ENCODE data around the gene S100A8.

Gene S100A8

GRCh38 chr1:153389973-153390879 is 647 bp downstream of the S100A8 start:
- DNase-seq, result no peak

GRCh38 chr1:153389401-153389800 is 1.5 kb downstream of the S100A8 start:
- DNase-seq, result no peak

GRCh38 chr1:153387785-153388184 is 3.1 kb downstream of the S100A8 start:
- DNase-seq, result no peak

- DNase-seq, result no peak
Observed at GRCh38 chr1:153387001-153387400, 3.9 kb downstream of the S100A8 start.

GRCh38 chr1:153386500-153386901 is 4.4 kb downstream of the S100A8 start:
- DNase-seq, result no peak

GRCh38 chr1:153384958-153385580 is 5.8 kb downstream of the S100A8 start:
- DNase-seq, result no peak

DNA sequence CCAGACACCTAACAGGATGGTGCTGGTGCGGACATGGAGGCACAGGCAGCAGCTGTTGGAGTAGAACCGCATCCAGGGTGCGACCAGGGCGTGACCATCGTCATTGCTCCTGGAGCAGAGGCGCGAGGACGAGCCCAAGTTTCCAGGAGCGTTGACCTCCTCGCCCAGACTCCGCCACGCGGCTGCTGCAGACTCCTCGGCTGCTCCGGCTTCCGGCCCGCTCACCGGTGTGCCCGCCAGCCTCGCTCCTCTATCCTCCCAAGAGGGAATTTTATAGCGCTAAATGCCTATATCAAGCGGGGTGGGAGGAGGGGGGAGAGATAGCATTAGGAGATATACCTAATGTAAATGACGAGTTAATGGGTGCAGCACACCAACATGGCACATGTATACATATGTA is 10.2 kb downstream of the S100A8 start:
- DNase-seq, result no peak

GRCh38 chr1:153379591-153379990 is 11.3 kb downstream of the S100A8 start:
- no peak for DNase-seq

GRCh38 chr1:153375511-153375910 is 15.4 kb downstream of the S100A8 start, which contains the start of gene S100A12:
TSS of gene S100A12 (minus strand) at chr1:153375621. CDS start at chr1:153374592, 1,029 bp downstream.
- no peak for DNase-seq

DNA sequence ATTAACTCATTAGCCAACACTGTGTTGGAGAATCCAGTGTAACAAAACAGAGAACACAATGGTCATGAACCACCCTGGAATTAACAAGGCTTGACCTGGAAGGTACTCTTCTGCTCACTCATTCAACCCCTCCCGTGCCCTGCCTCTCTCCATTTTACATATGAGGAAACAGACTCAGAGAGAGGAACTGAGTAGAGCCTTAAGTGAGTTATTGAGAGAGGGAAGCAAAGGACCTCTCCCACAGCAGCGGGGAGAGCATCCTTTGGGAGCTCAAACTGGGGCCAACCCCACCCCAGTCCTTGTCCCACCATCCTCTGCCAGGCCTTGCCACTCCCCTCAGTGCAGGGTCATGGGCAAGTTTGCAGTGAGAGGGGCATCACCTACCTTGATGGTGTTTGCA is 16.8 kb downstream of the S100A8 start:
- no peak for DNase-seq

DNA sequence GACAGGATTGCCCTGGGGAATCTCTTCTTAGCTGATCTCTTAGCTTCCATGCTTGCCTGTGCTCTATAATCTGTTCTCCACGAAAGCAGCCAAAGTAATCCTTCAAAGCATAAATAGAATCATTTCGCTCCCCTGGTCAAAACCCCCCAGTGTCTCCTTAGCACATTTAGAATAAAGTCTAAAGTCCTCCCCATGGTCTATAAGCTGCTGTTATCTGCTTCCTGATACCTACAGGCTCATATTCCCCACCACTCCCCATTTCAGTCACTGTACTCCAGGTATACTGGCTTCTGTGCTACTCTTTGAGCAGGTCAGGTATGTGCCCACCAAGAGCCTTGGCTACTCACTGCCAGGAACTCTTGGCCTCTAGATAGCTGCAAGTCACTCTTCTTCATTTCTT is 18.3 kb downstream of the S100A8 start:
- no peak for DNase-seq

GRCh38 chr1:153371231-153371630 is 19.6 kb downstream of the S100A8 start:
- no peak for DNase-seq

- DNase-seq, result no peak
Observed at GRCh38 chr1:153370146-153370545, 20.7 kb downstream of the S100A8 start.

DNA sequence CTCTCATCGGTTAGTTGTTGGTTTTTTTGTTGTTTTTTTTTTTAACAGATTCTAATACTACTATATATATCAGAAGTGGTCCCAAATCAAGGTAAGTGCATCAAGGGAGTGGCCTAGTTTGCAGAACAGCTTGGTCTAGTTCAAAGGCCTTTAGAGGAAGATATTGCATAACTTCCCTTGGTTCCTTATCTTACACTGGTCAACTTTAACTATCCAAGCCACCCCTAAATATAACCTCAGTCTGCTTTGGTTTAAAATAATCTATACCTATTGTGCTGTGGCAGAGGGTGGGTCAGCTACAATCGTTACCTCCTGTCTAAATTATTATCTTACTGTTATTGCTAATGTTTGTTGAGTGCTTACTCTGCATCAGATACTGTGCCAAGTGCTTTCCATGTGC is 22.4 kb downstream of the S100A8 start:
- DNase-seq, result no peak

DNA sequence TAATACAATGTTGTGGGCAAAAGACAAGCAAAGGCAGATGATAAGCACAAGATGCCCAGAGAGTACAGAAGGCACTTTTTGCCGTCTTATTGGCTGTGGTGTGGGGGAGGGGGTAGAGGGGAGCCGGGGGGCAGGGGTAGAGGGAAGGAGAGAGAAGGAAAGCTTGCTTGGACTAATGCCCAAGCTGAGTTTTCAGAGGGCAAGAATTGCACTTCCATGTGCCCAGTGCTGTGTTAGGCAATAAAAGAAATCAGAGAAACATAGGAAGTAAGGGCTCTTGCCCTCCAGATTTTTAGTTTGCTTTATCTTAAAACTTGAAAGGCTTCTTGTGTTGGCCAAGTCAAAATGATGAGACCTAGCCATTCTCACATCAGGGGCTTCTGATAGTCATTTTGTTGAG is 23.8 kb downstream of the S100A8 start:
- DNase-seq, result no peak

- DNase-seq, result no peak
Observed at GRCh38 chr1:153366261-153366660, 24.6 kb downstream of the S100A8 start.

DNA sequence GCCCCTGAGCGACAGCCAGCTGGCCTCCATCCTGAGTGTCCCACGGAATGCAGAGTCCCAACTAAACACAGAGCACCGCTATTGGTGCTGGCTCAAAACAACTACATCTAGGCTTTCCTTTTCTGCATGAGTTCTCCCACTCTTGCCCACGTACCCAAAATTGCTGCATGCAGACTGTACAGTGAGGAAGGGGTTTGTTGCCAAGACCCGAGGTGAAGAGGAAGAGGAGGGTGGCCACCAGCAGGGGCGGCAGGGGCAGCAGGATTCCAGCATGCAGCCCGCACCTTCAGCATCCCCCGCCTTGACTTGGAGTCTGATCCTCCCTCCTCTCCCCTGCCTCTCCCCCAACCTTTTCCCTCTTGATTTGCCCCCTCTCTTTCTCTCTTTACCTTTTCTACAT is 25.2 kb downstream of the S100A8 start:
- DNase-seq, result no peak

DNA sequence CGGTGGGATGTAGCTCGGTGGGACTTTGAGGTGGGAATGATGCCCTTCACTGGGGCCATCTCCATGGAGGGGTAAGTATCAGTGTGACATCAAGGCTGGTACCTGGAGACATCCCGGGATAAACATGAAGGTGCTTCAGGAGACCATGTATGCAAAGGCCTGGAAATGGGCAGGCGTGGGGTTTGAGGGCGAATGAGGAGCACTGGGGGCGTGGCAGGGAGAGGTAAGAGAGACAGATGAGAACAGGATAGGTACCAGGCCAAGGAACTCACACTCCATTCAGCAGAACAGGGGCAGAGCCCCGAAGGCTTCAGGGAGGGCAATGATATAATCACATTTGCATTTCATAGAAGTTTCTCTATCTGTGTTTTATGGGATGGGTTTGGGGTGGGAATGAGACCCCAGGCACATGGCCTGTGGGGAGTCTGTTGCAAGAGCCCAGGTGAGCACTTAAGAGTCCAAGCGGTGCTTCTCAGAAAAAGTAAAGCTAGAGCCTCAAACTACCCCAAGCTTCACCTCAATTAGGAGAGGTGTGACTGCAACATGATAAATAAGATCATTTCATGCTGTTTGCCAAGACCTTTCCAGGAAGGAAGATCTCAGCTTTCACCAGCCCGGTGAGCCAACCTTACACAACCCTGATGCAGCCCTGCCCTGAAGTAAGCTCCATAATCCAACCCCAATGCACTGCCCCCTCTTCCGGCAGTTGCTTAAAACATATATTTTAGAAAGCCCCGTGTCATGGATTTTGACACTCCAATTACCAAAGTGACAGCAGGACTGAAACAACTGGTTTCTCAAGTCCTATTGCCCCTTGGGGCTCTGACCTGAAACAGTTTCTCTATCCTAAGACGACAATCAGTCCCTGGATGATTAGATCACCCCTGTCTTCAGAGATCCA is 25.9 kb downstream of the S100A8 start:
- no peak for DNase-seq

- DNase-seq, result no peak
Observed at GRCh38 chr1:153364156-153364555, 26.7 kb downstream of the S100A8 start.

- no peak for DNase-seq
Observed at GRCh38 chr1:153363641-153364040, 27.2 kb downstream of the S100A8 start.

- no peak for DNase-seq
Observed at GRCh38 chr1:153362187-153362775, 28.6 kb downstream of the S100A8 start.

DNA sequence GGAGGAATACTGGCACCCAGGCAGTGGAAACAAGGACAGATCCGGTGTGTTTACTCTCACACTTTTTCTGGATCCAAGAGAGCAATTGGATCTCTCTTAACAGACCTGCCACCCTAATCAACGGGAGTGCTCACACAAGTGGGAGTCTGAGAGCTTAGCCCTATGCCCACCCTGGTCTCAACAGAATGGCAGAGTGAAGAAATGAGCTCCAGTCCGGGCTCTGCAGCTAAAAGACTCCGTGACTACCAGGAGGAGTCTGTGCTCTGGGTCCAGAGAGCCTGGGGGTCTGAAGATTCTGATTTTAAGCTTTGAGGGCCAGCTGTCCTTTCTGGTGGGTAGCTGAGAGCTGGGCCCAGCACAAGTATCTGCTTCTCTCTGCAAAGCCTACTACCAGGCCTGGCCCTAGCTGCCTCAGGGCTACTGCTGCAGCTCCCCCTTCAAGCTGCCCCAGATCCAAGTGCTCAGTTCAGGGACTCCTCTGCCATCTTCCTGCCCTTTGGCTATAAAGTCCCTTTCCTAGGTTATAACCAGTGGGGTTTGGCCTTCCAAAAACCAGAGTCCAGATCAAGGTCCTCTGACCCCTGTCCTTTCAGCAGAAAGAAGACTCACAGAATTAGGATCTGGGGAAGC is 29.3 kb downstream of the S100A8 start:
- DNase-seq, result no peak

All from NCI-H1417 (cell line).